VCaP (cell line): ENCODE data around the gene CUL2.

ENCODE experiments used
- H3K27ac ChIP-seq: fragments of 450-650 bp; 2 replicates; pipeline ENCODE4 v1.5.1; 2017
- TF ChIP-seq, protein P1 (sequence below): fragments of 450-650 bp; conservative IDR thresholded peaks from 2 replicates; pipeline ENCODE4 v1.5.1; 2017; ENCODE audit warnings: mild to moderate bottlenecking, moderate library complexity

Gene CUL2

GRCh38 chr10:35090162-35090954 is at the start of gene CUL2:
CUL2 (minus strand) TSS chr10:35090341; CDS start chr10:35071317, 19,024 bp downstream.
- H3K27ac ChIP-seq: peak within 1 kb of the TSS; percentile 82
- TF ChIP-seq, protein P1, sequence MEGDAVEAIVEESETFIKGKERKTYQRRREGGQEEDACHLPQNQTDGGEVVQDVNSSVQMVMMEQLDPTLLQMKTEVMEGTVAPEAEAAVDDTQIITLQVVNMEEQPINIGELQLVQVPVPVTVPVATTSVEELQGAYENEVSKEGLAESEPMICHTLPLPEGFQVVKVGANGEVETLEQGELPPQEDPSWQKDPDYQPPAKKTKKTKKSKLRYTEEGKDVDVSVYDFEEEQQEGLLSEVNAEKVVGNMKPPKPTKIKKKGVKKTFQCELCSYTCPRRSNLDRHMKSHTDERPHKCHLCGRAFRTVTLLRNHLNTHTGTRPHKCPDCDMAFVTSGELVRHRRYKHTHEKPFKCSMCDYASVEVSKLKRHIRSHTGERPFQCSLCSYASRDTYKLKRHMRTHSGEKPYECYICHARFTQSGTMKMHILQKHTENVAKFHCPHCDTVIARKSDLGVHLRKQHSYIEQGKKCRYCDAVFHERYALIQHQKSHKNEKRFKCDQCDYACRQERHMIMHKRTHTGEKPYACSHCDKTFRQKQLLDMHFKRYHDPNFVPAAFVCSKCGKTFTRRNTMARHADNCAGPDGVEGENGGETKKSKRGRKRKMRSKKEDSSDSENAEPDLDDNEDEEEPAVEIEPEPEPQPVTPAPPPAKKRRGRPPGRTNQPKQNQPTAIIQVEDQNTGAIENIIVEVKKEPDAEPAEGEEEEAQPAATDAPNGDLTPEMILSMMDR: no peak

- TF ChIP-seq, protein P1: no peak
- H3K27ac ChIP-seq: no peak overlapping the region
Measured at GRCh38 chr10:35136263-35136815, 46.2 kb upstream of the CUL2 start.

DNA sequence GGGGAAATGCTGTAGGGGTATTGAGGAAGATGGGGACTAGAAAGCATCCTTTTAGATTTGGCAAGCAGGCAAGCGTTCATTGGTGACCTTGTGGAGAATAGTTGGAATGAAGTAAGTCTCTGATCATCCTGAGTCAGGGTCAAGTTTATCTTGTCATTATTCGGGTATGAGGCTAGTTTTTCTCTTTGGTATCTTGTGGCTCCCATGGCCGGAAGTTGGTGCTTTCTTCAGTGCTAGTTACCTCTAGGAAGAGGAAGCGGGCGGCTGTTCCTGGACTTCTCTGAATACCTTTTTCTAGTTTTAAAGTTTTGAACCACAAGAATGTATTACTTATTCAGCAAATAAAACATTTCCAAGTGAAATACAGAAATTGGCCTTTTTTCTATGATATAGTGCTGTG is 45.7 kb upstream of the CUL2 start:
- TF ChIP-seq, protein P1: no peak
- H3K27ac ChIP-seq: no peak overlapping the region

DNA sequence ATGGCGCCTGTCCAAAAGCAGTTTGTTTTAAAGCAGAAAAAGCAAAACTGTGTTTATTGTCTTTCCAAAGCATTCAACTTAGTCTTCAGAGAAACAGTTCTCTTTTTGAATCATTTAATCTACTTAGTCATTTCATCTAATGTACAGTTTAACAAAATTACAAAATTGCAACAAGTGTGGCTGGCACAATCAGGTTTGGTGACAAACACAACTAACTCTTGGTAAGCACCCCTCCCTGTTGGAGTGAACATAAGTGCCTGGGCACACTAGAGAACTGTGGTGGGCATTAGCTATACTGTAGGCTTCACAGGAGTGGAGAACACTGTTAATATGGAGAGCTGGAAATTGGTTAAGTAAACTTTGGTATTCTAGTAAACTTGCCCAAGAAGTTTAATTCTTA is 43.4 kb upstream of the CUL2 start:
- H3K27ac ChIP-seq: no peak overlapping the region

GRCh38 chr10:35132727-35133126 is 42.6 kb upstream of the CUL2 start:
- TF ChIP-seq, protein P1: no peak
- H3K27ac ChIP-seq: no peak overlapping the region

More for the DNA sequence above, 43.4 kb upstream of the CUL2 start:
- TF ChIP-seq, protein P1: no peak

GRCh38 chr10:35130663-35131062 is 40.5 kb upstream of the CUL2 start:
- H3K27ac ChIP-seq: peak overlapping the region; percentile 67
- TF ChIP-seq, protein P1: no peak

DNA sequence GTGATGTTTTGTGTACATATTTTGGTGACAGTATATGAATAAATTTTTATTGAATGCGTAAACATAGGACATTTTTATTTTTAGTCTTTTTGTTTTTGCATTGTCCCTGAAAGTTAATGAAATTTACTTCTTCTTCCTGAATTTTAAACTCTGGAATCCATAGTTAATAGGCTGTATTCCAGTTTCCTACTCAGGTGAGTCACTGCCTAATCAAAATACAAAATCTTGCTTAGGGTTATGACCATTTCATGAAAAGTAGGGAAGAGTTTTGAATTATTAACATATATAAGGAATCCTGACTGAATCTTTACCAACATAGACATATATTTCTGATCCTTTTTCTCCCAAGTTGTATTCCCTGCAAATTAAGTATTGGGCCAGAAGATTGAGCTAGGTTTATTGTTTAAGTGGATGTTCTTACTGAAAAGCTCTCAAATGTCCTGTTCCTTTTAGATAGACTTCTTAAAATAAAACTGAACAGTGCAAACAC is 39.1 kb upstream of the CUL2 start:
- H3K27ac ChIP-seq: peak overlapping the region; percentile 67
- TF ChIP-seq, protein P1: no peak
